Transverse colon (tissue), 4 donors: Measurements from ENCODE around the gene ATP6V0D1.
"Not testable (repeated sequence)": the region's sequence is repeated elsewhere in the genome, so short reads cannot be mapped to it uniquely, and the experiment has no call there.

Source experiments
- CTCF ChIP-seq, 5 experiments: fragments of 200-600 bp in 3 of 5; fragments of 450-650 bp in 2 of 5; sonication (generic) in 3 of 5; IDR thresholded peaks; 1 replicate in 2 of 5; 2 replicates in 3 of 5; pipeline ENCODE4 v1.5.1; 2016 to 2017; ENCODE audit warnings: antibody characterized with exemption in 5 of 5, inconsistent platforms in 3 of 5, mild to moderate bottlenecking in 2 of 5, moderate library complexity in 1 of 5
- POLR2A ChIP-seq: fragments of 450-650 bp; IDR thresholded peaks from one replicate; pipeline ENCODE4 v1.6.1; 2016; ENCODE audit warnings: antibody characterized with exemption, mild to moderate bottlenecking, moderate library complexity
- POLR2AphosphoS5 ChIP-seq, 3 donors: sonication (generic); formaldehyde crosslinking; IDR thresholded peaks; one replicate each; pipeline ENCODE4 v1.6.1; 2016; ENCODE audit warnings: antibody characterized with exemption in 3 of 3

- TF ChIP-seq CTCF (IDR thresholded peaks at IDR 0.05); POLR2A; POLR2AphosphoS5 (IDR thresholded peaks at IDR 0.05): not testable (repeated sequence)
Observed at GRCh38 chr16:67415421-67415820, 65.5 kb downstream of the ATP6V0D1 start.
